Hepatocyte (in vitro differentiated cells): ENCODE measurements around the gene DCLK2.

Experiments used
- EZH2 ChIP-seq: fragments of 200-600 bp; sonication (generic); IDR thresholded peaks from 2 replicates; pipeline ENCODE4 v1.6.1; 2016; ENCODE audit warnings: antibody characterized with exemption, mild to moderate bottlenecking, borderline replicate concordance
- EZH2phosphoT487 ChIP-seq: fragments of 200-600 bp; sonication (generic); IDR thresholded peaks from one replicate; pipeline ENCODE4 v1.6.1; 2018; ENCODE audit warnings: antibody characterized with exemption, mild to moderate bottlenecking, low read depth, moderate library complexity; ENCODE audit not compliant: unreplicated experiment, severe bottlenecking
- TF ChIP-seq, protein P1 (sequence below): fragments of 200-600 bp; sonication (generic); IDR thresholded peaks from 2 replicates; pipeline ENCODE4 v1.5.1; 2016; ENCODE audit warnings: antibody characterized with exemption, mild to moderate bottlenecking; ENCODE audit not compliant: poor library complexity

DNA sequence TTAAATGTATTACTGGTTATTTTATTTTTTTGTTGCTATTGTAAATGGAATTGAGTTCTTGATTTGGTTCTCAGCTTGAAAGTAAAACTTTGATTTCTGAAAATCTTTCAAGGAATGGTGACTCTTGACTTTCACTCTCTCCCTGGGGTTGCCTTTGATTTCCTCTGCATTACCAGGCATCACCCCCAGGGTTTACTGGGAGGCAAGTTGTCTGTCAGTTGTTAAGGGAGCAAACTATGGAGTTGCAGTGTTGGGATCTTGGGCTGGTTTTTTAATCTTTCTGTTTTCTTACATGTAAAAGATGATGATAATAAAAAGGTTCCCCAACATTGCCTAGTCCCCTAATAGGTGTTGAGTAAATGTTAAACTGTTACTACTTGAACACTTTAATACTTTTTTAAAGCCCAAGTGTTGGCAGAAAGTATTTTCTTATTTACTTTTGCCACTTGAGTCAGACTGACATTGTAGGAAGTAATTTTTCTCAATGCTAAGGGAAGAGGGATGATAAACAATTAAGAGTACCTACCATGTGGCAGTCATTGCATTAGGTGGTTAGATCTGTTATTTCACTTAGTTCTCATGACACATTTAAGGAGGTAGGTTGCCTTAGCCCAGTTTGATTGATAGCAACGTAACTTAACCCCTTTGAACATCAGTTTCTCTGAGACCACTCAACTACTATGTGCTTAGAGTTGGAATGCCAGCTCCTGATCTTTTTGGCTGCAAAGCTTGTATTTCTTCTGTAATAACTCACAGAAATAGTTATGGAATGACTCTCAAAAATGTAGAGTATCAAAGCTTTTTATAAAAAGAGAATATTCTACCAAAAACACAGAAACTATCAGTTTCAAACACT lies 67.1 kb downstream of the DCLK2 start:
- TF ChIP-seq, protein P1, sequence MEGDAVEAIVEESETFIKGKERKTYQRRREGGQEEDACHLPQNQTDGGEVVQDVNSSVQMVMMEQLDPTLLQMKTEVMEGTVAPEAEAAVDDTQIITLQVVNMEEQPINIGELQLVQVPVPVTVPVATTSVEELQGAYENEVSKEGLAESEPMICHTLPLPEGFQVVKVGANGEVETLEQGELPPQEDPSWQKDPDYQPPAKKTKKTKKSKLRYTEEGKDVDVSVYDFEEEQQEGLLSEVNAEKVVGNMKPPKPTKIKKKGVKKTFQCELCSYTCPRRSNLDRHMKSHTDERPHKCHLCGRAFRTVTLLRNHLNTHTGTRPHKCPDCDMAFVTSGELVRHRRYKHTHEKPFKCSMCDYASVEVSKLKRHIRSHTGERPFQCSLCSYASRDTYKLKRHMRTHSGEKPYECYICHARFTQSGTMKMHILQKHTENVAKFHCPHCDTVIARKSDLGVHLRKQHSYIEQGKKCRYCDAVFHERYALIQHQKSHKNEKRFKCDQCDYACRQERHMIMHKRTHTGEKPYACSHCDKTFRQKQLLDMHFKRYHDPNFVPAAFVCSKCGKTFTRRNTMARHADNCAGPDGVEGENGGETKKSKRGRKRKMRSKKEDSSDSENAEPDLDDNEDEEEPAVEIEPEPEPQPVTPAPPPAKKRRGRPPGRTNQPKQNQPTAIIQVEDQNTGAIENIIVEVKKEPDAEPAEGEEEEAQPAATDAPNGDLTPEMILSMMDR, result no peak
- TF ChIP-seq EZH2, result no peak
- TF ChIP-seq EZH2phosphoT487, result no peak
